Ovary (tissue), 9 donors: ENCODE data around the gene ASAH2. TPM values are rescaled to one million over a fixed set of nuclear protein-coding genes. Genes with fewer than 3 reads are reported as not detected.

Experiments used
- DNase-seq, 5 donors: peaks; one replicate each; pipeline ENCODE4 v3.0.0-alpha.2; 2019 to 2020
- H3K27ac ChIP-seq, 2 donors: fragments of 200-600 bp; one replicate each; pipeline versions ENCODE4 v1.5.1 to v1.8.0; 2019 to 2022
- H3K27me3 ChIP-seq: fragments of 200-600 bp; one replicate; pipeline ENCODE4 v1.8.0; 2022
- H3K36me3 ChIP-seq: fragments of 200-600 bp; sonication (generic); one replicate; pipeline ENCODE4 v1.5.1; 2019
- H3K4me1 ChIP-seq: one replicate; pipeline ENCODE4 v1.8.1; 2013; ENCODE audit warnings: mild to moderate bottlenecking, moderate library complexity; ENCODE audit not compliant: insufficient read depth
- H3K4me3 ChIP-seq: fragments of 200-600 bp; sonication (generic); one replicate; pipeline ENCODE4 v1.5.1; 2017
- H3K9me3 ChIP-seq, 2 donors: fragments of 200-600 bp in 1 of 2; sonication (generic) in 1 of 2; one replicate each; pipeline versions ENCODE4 v1.5.1 to v1.8.1; 2013 to 2019; ENCODE audit warnings: mild to moderate bottlenecking in 1 of 2, moderate library complexity in 1 of 2
- EP300 ChIP-seq: sonication (generic); formaldehyde crosslinking; IDR thresholded peaks from one replicate; pipeline ENCODE4 v1.6.1; 2017; ENCODE audit warnings: antibody characterized with exemption
- POLR2A ChIP-seq: fragments of 450-650 bp; IDR thresholded peaks from one replicate; pipeline ENCODE4 v1.6.1; 2017; ENCODE audit warnings: antibody characterized with exemption, mild to moderate bottlenecking, moderate library complexity
- WGBS, 3 donors: extraction: QIAGEN DNeasy Blood & Tissue Kit in 1 of 3; methylation state at CpG; one replicate each; pipeline versions ENCODE4 v1.1.5 to v1.1.7; 2013 to 2017; 5-methylcytosine and 5-hydroxymethylcytosine counted together
- intact Hi-C, 4 donors: fragments of 100-400 bp; cut with DNase I; formaldehyde crosslinking; loops; one replicate each; pipeline versions ENCODE4 v1.11.0 to v1.15.1; 2022 to 2023
- polyA plus RNA-seq, 2 donors: library from polyadenylated mRNA; stranded (reverse); fragments of 200-250 nt in 1 of 2; fragments of 350-450 nt in 1 of 2; fragmentation: Illumina TruSeq in 1 of 2; extraction: RNeasy Lipid Tissue Mini Kit (QIAGEN cat#74804) in 1 of 2; gene quantifications; one replicate each; pipeline ENCODE4 v1.2.3, GENCODE V29; 2013 to 2014
- total RNA-seq, 7 donors: library from RNA; depleted of rRNA in 2 of 7; stranded (reverse); fragments of >200 nt in 2 of 7; fragmentation: NEBNext Ultra II Directional in 3 of 7; extraction: Animal tissue kit (Norgen Biotek cat#: 25700) in 3 of 7; gene quantifications; one replicate each; pipeline versions ENCODE4 v1.1.0 to v1.2.4, GENCODE V29; 2016 to 2023
- TF ChIP-seq, protein P1 (sequence below), 3 donors: fragments of 450-650 bp in 2 of 3; fragments of 200-600 bp in 1 of 3; IDR thresholded peaks; one replicate each; pipeline versions ENCODE4 v1.5.1 to v1.8.0; 2016 to 2022; ENCODE audit warnings: antibody characterized with exemption in 3 of 3, mild to moderate bottlenecking in 1 of 3
- donor health status: DM: no; HTN: no; CAD: no; lungs with moderate emphysema.
- donor health status: DM: no; HTN: no; CAD: no.
- donor health status: Bipolar disorder and iron deficiency.
- donor health status: DM: yes; HTN: yes; CAD: no.
- donor health status: DM: no; HTN: no; CAD: no.
- donor health status: DM: yes; HTN: yes; CAD: no.

Gene ASAH2
- total and polyA plus RNA-seq, 9 donors, result 0.48 to 4.1 (median 1.3) TPM

DNA sequence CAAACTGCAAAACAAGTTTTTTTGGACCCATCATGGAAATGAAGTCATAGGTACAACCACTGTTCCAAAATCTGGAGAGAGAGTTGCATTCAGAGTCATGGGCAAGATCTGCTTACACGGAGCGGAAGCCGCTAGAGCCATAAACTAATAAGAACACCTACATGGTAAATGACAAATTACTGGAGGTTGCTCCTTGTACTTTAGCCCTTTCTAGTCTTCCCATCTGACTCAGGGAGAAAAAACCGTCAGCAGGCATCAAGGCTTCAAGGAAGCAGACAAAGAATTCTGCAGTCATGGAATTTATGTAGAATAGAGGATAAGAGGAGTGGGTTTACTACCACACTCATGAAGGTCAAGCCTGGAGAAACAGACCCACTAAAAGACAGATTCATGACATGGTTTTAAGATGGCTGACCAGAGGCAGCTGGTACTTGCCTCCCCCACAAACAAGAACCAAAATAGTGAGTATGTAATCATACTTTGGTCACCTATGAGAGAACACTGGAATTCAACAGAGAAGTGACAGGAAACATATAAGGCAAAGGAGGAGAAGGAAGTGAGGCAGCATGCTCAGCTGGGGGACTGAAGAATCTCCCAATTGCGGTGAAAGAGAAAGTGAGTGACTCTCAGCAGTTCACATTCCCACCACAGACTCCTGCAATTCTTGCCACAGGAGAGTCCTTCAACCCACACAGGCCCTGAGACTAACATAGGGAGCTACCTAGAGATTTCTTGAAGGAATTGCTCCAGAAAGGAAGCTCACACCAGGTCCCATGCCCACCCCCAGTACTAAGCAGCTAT lies 42.4 kb upstream of the ASAH2 start:
- intact Hi-C loops, result no loop called here
- Histone ChIP-seq H3K4me1 (no peaks in the 10 kb centered on the region), H3K36me3 (no peaks in the 10 kb centered on the region), H3K27ac (no peak overlapping the region), H3K27me3 (no peaks in the 10 kb centered on the region), H3K4me3 (no peak overlapping the region), H3K9me3 (no peaks in the 10 kb centered on the region)
- 80 to 84% (median 81%) methylated on average over 5 of the region's 5 CpGs for WGBS, 3 donors
- TF ChIP-seq EP300 (no peak), POLR2A (no peak)
- TF ChIP-seq, protein P1, sequence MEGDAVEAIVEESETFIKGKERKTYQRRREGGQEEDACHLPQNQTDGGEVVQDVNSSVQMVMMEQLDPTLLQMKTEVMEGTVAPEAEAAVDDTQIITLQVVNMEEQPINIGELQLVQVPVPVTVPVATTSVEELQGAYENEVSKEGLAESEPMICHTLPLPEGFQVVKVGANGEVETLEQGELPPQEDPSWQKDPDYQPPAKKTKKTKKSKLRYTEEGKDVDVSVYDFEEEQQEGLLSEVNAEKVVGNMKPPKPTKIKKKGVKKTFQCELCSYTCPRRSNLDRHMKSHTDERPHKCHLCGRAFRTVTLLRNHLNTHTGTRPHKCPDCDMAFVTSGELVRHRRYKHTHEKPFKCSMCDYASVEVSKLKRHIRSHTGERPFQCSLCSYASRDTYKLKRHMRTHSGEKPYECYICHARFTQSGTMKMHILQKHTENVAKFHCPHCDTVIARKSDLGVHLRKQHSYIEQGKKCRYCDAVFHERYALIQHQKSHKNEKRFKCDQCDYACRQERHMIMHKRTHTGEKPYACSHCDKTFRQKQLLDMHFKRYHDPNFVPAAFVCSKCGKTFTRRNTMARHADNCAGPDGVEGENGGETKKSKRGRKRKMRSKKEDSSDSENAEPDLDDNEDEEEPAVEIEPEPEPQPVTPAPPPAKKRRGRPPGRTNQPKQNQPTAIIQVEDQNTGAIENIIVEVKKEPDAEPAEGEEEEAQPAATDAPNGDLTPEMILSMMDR (IDR thresholded peaks at IDR 0.05), result no peak
- no peak for DNase-seq

DNA sequence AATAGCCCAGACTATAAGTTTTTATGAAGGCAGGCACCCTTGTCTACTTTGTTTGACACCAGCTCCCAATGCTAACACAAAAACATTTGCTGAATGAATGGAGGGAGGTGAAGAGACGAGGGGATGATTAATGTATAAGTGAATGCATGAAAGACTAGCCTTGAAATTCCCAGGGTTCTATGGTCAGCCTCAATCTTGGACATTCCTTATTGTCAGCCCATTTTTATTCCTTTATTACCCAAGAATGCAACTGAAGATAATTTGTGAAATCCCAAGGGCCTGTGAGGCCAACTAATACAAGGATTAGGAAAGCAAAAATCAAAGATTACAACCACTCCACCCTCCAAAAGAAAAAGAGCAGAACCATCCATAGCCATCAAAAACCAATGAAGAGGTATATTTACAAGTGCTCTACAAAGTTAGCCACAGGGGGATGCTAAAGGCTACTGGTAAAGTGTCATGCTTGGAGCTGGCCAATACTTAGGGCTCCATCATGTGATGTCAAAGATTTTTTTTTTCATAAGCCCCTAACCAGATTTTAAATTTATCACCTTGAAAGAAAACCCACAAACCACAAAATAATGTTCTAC lies 40.0 kb upstream of the ASAH2 start:
- intact Hi-C loops, result no loop called here
- Histone ChIP-seq H3K4me1 (no peaks in the 10 kb centered on the region), H3K27ac (no peak overlapping the region), H3K4me3 (no peak overlapping the region), H3K9me3 (no peaks in the 10 kb centered on the region), H3K27me3 (no peaks in the 10 kb centered on the region), H3K36me3 (no peaks in the 10 kb centered on the region)
- no peak for DNase-seq
- TF ChIP-seq POLR2A, result no peak
- TF ChIP-seq EP300, result no peak
- TF ChIP-seq, protein P1 (IDR thresholded peaks at IDR 0.05), result no peak
- 20 to 48% (median 38%) methylated on average over 1 of the region's 1 CpG for WGBS, 3 donors

DNA sequence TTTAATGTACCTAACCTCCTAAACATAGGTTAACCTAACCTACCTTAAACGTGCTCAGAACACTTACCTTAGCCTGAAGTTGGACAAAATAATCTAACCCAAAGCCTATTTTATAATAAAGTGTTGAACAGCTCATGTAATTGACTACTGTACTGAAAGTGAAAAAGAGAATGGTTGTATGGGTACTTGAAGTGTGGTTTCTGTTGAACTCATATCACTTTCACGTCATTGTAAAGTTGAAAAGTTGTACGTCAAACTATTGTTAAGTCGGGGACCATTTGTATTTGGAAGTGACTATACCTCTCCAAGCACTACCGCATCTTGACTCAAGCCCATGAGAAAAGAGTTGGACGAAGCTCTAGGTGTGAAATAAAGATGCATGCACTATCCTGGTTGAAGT lies 37.9 kb upstream of the ASAH2 start:
- Histone ChIP-seq H3K27ac (no peak overlapping the region), H3K36me3 (no peaks in the 10 kb centered on the region), H3K4me3 (no peak overlapping the region), H3K9me3 (no peaks in the 10 kb centered on the region), H3K27me3 (no peaks in the 10 kb centered on the region), H3K4me1 (no peaks in the 10 kb centered on the region)
- intact Hi-C loops, result no loop called here
- TF ChIP-seq POLR2A (no peak), EP300 (no peak)
- TF ChIP-seq, protein P1 (IDR thresholded peaks at IDR 0.05), result no peak
- WGBS, 3 donors, result 84 to 90% (median 89%) methylated on average over 6 of the region's 6 CpGs
- no peak for DNase-seq

DNA sequence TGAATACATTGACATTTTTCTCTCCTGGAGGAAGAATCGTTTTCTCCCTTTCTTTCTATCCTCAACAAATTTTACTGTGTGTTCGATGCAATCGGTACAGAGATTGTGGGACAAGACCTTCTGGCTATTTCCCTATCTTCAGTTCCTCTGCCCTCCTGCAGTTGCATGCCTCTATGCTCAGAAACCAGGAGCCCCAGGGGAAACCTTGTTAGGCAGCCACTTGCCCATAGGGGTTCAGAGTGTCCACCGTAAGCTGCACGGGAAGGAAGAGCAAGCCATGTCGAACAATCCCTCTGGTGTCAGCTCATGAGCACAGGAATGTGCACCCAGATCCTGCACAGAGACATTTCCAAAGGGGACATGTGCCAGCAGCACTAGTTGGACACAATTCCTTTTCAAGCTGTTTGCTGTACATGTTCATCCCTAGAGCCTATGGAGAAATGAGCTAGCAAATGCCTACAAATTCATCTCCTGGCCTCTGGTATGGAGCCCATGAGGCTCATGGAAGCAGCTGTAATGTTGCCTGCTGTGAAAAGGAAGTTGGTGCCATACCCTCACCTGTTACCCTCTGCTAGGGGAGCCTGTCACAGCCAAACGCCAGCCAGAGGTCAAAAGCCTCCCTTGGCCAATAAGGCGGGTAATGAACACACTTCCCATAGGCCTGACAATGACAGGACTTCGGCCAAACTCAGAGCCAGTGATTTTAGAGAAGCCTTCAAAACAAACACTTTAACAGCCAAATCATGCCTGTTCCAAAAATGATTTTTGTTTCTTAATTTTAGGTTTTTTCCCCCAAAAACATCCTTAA lies 35.9 kb upstream of the ASAH2 start:
- H3K9me3 ChIP-seq, result no peaks in the 10 kb centered on the region
- WGBS, 3 donors, result 64 to 71% (median 67%) methylated on average over 9 of the region's 9 CpGs
- no peaks in the 10 kb centered on the region for H3K36me3 ChIP-seq
- H3K4me3 ChIP-seq, result no peak overlapping the region
- no peaks in the 10 kb centered on the region for H3K4me1 ChIP-seq
- intact Hi-C loops, result no loop called here
- H3K27me3 ChIP-seq, result no peaks in the 10 kb centered on the region
- TF ChIP-seq, protein P1 (IDR thresholded peaks at IDR 0.05), result no peak
- TF ChIP-seq EP300 (no peak), POLR2A (no peak)
- H3K27ac ChIP-seq, result no peak overlapping the region
- DNase-seq, result no peak
